Liver (tissue), 9 donors: ENCODE data around the gene PLA2G12A. TPM values are rescaled to one million over a fixed set of nuclear protein-coding genes. Genes with fewer than 3 reads are reported as not detected.

ENCODE experiments used
- DNase-seq: peaks from one replicate; pipeline ENCODE4 v3.0.0-alpha.2; 2017; ENCODE audit warnings: low spot score
- H3K27ac ChIP-seq, 2 donors: one replicate each; pipeline ENCODE4 v1.7.0; 2013; ENCODE audit warnings: inconsistent platforms in 2 of 2, low read length in 2 of 2, control low read depth in 1 of 2, low read depth in 1 of 2, mild to moderate bottlenecking in 1 of 2
- H3K27me3 ChIP-seq, 4 donors: one replicate each; pipeline versions ENCODE4 v1.6.1 to v1.7.0; 2013; ENCODE audit warnings: low read length in 3 of 4, inconsistent platforms in 1 of 4, mild to moderate bottlenecking in 1 of 4, moderate library complexity in 1 of 4; ENCODE audit not compliant: control insufficient read depth in 4 of 4, insufficient read depth in 4 of 4
- H3K36me3 ChIP-seq, 4 donors: one replicate each; pipeline versions ENCODE4 v1.6.1 to v1.7.0; 2013; ENCODE audit warnings: low read length in 3 of 4, mild to moderate bottlenecking in 3 of 4, low read depth in 1 of 4, moderate library complexity in 1 of 4; ENCODE audit not compliant: control insufficient read depth in 4 of 4, insufficient read depth in 3 of 4
- H3K4me1 ChIP-seq, 4 donors: one replicate each; pipeline versions ENCODE4 v1.6.1 to v1.7.0; 2013; ENCODE audit warnings: low read length in 3 of 4, mild to moderate bottlenecking in 3 of 4, moderate library complexity in 1 of 4; ENCODE audit not compliant: control insufficient read depth in 4 of 4, insufficient read depth in 4 of 4
- H3K4me3 ChIP-seq, 3 donors: one replicate each; pipeline versions ENCODE4 v1.6.1 to v1.7.0; 2013; ENCODE audit warnings: low read length in 3 of 3, control low read depth in 1 of 3, low read depth in 1 of 3, mild to moderate bottlenecking in 1 of 3
- H3K9ac ChIP-seq, 2 donors: one replicate each; pipeline ENCODE4 v1.7.0; 2013; ENCODE audit warnings: low read length in 2 of 2, mild to moderate bottlenecking in 2 of 2, moderate library complexity in 2 of 2, control low read depth in 1 of 2, low read depth in 1 of 2
- H3K9me3 ChIP-seq, 4 donors: one replicate each; pipeline versions ENCODE4 v1.6.1 to v1.7.0; 2013; ENCODE audit warnings: low read length in 3 of 4; ENCODE audit not compliant: control insufficient read depth in 4 of 4
- ATF3 ChIP-seq: IDR thresholded peaks from 2 replicates; pipeline ENCODE4 v1.6.1; 2016; ENCODE audit warnings: antibody characterized with exemption
- EGR1 ChIP-seq, 2 donors: IDR thresholded peaks; 2 replicates each; pipeline ENCODE4 v1.6.1; 2016 to 2018; ENCODE audit warnings: antibody characterized with exemption in 2 of 2, low read depth in 2 of 2
- FOXA1 ChIP-seq: IDR thresholded peaks from 2 replicates; pipeline ENCODE4 v1.6.1; 2016; ENCODE audit warnings: antibody characterized with exemption
- FOXA2 ChIP-seq: IDR thresholded peaks from 2 replicates; pipeline ENCODE4 v1.6.1; 2016; ENCODE audit warnings: antibody characterized with exemption
- GABPA ChIP-seq, 2 donors: IDR thresholded peaks in 1 of 2; conservative IDR thresholded peaks in 1 of 2; 2 replicates each; pipeline ENCODE4 v1.6.1; 2016; ENCODE audit warnings: antibody characterized with exemption in 2 of 2, mild to moderate bottlenecking in 1 of 2, moderate library complexity in 1 of 2
- HNF4G ChIP-seq: IDR thresholded peaks from 2 replicates; pipeline ENCODE4 v1.6.1; 2016; ENCODE audit warnings: antibody characterized with exemption
- JUND ChIP-seq, 2 donors: IDR thresholded peaks; 2 replicates each; pipeline ENCODE4 v1.6.1; 2016; ENCODE audit warnings: antibody characterized with exemption in 2 of 2
- MAX ChIP-seq: IDR thresholded peaks from 2 replicates; pipeline ENCODE4 v1.6.1; 2016; ENCODE audit warnings: antibody characterized with exemption
- NR2F2 ChIP-seq: IDR thresholded peaks from 2 replicates; pipeline ENCODE4 v1.6.1; 2016; ENCODE audit warnings: antibody characterized with exemption
- RAD21 ChIP-seq, 2 donors: IDR thresholded peaks; 2 replicates each; pipeline ENCODE4 v1.6.1; 2016; ENCODE audit warnings: antibody characterized with exemption in 2 of 2, mild to moderate bottlenecking in 2 of 2
- RXRA ChIP-seq, 2 donors: IDR thresholded peaks; 2 replicates each; pipeline ENCODE4 v1.6.1; 2017 to 2018; ENCODE audit warnings: antibody characterized with exemption in 2 of 2, mild to moderate bottlenecking in 1 of 2
- SP1 ChIP-seq: IDR thresholded peaks from 2 replicates; pipeline ENCODE4 v1.6.1; 2018; ENCODE audit warnings: antibody characterized with exemption, mild to moderate bottlenecking
- TAF1 ChIP-seq: conservative IDR thresholded peaks from 2 replicates; pipeline ENCODE4 v1.6.1; 2016; ENCODE audit warnings: antibody characterized with exemption, mild to moderate bottlenecking
- YY1 ChIP-seq: IDR thresholded peaks from 2 replicates; pipeline ENCODE4 v1.6.1; 2016; ENCODE audit warnings: antibody characterized with exemption, mild to moderate bottlenecking
- WGBS: extraction: QIAGEN DNeasy Blood & Tissue Kit; methylation state at CpG from one replicate; pipeline ENCODE4 v1.1.7; 2013; 5-methylcytosine and 5-hydroxymethylcytosine counted together
- polyA plus RNA-seq, 2 donors: library from polyadenylated mRNA; stranded (reverse) in 1 of 2; unstranded in 1 of 2; fragments of 200-250 nt in 1 of 2; fragments of >200 nt in 1 of 2; fragmentation: Nextera tagmentation in 1 of 2; extraction: Ambion mirVana in 1 of 2; gene quantifications; one replicate each; pipeline versions ENCODE4 v1.2.1 to v1.2.3, GENCODE V29; 2013 to 2015
- total RNA-seq, 2 donors: library from RNA; depleted of rRNA; stranded (reverse); fragments of >200 nt; gene quantifications; one replicate each; pipeline ENCODE4 v1.2.3, GENCODE V29; 2014
- TF ChIP-seq, protein P1 (sequence below): IDR thresholded peaks from 2 replicates; pipeline ENCODE4 v1.6.1; 2016; ENCODE audit warnings: antibody characterized with exemption
- TF ChIP-seq, protein P2 (sequence below): IDR thresholded peaks from 2 replicates; pipeline ENCODE4 v1.6.1; 2016; ENCODE audit warnings: antibody characterized with exemption, mild to moderate bottlenecking
- TF ChIP-seq, protein P3 (sequence below): fragments of 150-350 bp; IDR thresholded peaks from 2 replicates; pipeline ENCODE4 v1.5.1; 2017; ENCODE audit warnings: improper control_type of control experiment, low read depth, low read length; ENCODE audit not compliant: missing input control
- donor health status: healthy.
- donor health status: healthy.
- donor health status: healthy.
- donor health status: healthy.
- donor health status: healthy.

PLA2G12A gene
- total and polyA plus RNA-seq, 4 donors = 11.3 to 57.7 (median 29.4) TPM

- Histone ChIP-seq H3K4me3 (no peak overlapping the region), H3K36me3 (peaks cover 4 to 19% (median 12%) of the 10 kb centered on the region in 4 donors), H3K27me3 (no peaks in the 10 kb centered on the region), H3K9me3 (no peaks in the 10 kb centered on the region), H3K9ac (no peak overlapping the region), H3K4me1 (peaks cover 0 to 4% (median 1%) of the 10 kb centered on the region in 4 donors), H3K27ac (no peak overlapping the region)
- no peak for TF ChIP-seq SP1
- TF ChIP-seq HNF4G = no peak
- TF ChIP-seq, protein P1, sequence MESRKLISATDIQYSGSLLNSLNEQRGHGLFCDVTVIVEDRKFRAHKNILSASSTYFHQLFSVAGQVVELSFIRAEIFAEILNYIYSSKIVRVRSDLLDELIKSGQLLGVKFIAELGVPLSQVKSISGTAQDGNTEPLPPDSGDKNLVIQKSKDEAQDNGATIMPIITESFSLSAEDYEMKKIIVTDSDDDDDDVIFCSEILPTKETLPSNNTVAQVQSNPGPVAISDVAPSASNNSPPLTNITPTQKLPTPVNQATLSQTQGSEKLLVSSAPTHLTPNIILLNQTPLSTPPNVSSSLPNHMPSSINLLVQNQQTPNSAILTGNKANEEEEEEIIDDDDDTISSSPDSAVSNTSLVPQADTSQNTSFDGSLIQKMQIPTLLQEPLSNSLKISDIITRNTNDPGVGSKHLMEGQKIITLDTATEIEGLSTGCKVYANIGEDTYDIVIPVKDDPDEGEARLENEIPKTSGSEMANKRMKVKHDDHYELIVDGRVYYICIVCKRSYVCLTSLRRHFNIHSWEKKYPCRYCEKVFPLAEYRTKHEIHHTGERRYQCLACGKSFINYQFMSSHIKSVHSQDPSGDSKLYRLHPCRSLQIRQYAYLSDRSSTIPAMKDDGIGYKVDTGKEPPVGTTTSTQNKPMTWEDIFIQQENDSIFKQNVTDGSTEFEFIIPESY = no peak
- no peak for TF ChIP-seq ATF3
- TF ChIP-seq GABPA (IDR thresholded peaks at IDR 0.05 in 1 of 2, conservative IDR thresholded peaks at IDR 0.05 in 1 of 2) = no peak
- no peak for TF ChIP-seq TAF1
- TF ChIP-seq EGR1 (IDR thresholded peaks at IDR 0.05; ENCODE audit: low read depth in 2 of 2) = no peak
- no peak for TF ChIP-seq JUND (IDR thresholded peaks at IDR 0.05)
- no peak for TF ChIP-seq FOXA1
- TF ChIP-seq NR2F2 = no peak
- no peak for TF ChIP-seq RXRA (IDR thresholded peaks at IDR 0.05)
- TF ChIP-seq, protein P2, sequence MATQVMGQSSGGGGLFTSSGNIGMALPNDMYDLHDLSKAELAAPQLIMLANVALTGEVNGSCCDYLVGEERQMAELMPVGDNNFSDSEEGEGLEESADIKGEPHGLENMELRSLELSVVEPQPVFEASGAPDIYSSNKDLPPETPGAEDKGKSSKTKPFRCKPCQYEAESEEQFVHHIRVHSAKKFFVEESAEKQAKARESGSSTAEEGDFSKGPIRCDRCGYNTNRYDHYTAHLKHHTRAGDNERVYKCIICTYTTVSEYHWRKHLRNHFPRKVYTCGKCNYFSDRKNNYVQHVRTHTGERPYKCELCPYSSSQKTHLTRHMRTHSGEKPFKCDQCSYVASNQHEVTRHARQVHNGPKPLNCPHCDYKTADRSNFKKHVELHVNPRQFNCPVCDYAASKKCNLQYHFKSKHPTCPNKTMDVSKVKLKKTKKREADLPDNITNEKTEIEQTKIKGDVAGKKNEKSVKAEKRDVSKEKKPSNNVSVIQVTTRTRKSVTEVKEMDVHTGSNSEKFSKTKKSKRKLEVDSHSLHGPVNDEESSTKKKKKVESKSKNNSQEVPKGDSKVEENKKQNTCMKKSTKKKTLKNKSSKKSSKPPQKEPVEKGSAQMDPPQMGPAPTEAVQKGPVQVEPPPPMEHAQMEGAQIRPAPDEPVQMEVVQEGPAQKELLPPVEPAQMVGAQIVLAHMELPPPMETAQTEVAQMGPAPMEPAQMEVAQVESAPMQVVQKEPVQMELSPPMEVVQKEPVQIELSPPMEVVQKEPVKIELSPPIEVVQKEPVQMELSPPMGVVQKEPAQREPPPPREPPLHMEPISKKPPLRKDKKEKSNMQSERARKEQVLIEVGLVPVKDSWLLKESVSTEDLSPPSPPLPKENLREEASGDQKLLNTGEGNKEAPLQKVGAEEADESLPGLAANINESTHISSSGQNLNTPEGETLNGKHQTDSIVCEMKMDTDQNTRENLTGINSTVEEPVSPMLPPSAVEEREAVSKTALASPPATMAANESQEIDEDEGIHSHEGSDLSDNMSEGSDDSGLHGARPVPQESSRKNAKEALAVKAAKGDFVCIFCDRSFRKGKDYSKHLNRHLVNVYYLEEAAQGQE = no peak
- TF ChIP-seq RAD21 (IDR thresholded peaks at IDR 0.05) = no peak
- TF ChIP-seq YY1 = no peak
- TF ChIP-seq MAX = no peak
- TF ChIP-seq FOXA2 = no peak
- TF ChIP-seq, protein P3, sequence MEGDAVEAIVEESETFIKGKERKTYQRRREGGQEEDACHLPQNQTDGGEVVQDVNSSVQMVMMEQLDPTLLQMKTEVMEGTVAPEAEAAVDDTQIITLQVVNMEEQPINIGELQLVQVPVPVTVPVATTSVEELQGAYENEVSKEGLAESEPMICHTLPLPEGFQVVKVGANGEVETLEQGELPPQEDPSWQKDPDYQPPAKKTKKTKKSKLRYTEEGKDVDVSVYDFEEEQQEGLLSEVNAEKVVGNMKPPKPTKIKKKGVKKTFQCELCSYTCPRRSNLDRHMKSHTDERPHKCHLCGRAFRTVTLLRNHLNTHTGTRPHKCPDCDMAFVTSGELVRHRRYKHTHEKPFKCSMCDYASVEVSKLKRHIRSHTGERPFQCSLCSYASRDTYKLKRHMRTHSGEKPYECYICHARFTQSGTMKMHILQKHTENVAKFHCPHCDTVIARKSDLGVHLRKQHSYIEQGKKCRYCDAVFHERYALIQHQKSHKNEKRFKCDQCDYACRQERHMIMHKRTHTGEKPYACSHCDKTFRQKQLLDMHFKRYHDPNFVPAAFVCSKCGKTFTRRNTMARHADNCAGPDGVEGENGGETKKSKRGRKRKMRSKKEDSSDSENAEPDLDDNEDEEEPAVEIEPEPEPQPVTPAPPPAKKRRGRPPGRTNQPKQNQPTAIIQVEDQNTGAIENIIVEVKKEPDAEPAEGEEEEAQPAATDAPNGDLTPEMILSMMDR = no peak
- DNase-seq = no peak
- 82% methylated on average over 7 of the region's 7 CpGs for WGBS
Measured at GRCh38 chr4:109754093-109754857, 24.4 kb upstream of the PLA2G12A start.
